ENCODE data around the gene PLCG2.
"Not testable (repeated sequence)": the region's sequence is repeated elsewhere in the genome, so short reads cannot be mapped to it uniquely, and the experiment has no call there.

PLCG2 gene
- 0.30 to 0.66 reads per million in 2 experiments for total RNA-seq

DNA sequence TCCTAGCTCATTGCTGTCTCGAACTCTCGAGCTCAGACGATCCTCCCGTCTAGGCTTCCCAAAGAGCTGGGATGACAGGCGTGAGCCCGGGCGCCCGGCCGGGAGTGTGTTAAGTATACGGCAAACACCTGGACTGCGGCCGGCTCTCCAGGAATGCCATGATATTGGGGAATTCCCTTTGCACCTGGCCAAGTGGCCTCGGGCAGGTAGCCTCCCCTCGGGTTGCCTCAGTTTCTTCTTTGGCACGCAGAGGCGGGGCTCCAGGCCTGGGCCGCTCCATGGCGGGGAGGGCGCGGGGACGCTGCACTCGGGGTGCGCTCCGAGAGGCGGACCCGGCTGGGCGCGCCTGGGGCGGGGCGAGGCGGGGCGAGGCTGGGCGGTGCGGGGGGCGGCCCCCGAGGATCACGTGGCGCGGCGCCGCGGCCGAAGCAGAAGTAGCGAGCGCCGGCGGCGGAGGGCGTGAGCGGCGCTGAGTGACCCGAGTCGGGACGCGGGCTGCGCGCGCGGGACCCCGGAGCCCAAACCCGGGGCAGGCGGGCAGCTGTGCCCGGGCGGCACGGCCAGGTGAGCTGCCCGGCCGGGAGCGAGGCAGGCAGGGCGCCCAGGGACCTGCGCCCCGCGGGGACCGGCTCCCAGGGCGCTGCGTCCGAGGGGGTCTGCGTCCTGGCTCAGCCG, at the start of gene PLCG2:
Gene PLCG2, plus strand, starts transcription at position 431 of the 675 bp plus-strand sequence. CDS start 6,699 bp downstream, outside the sequence.
- DNase-seq (ENCODE audit: low read depth), result peak; percentile 43

GRCh38 chr16:81729451-81729850, 49.6 kb upstream of the PLCG2 start:
- no peak for DNase-seq (ENCODE audit: low read depth)

DNA sequence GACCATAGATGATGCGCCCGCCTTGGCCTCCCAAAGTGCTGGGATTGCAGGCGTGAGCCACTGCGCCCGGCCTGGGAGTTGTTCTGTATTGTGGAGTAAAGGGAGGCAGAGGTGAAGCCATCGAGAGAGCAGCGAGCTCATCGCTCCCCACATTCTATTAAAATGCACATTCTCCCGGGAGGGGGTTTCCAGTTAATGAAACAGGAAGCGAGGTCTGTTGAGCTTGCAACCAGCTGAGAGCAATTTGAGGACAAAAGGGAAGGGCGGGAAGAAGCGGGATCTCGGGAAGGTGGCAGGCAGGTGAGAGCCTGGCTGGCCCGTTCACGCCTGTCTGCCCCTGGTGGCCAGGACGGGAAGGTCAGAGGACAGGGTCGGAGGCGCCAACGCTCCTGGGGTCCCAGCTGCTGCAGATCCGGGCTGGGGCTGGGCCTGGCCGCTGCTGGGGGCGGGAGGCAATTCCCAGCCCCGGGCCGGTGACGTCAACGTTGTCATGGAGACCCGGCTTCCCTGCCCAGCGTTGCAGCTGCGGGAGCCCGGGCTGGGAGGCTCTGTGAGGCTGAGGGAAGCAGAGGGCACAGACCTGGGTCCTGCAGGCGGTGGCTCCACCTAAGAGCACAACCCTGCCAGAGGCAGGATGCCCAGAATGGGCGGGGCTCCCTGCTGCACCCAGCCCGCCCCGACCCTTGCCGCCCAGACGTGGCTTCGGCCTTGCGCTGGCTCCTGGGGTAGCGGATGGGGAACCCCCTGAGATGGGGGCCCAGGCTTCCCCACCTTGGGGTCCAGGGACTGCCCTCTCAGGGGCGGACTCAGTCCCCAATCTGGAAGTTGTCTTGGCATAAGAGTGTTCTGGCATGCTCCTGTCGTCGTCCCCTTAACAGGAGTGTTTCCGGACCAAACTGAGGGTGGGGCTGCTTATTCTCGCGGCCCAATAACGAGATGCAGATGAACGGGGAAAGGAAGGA, 48.7 kb upstream of the PLCG2 start:
- DNase-seq (ENCODE audit: low read depth), result peak; percentile 56

DNA sequence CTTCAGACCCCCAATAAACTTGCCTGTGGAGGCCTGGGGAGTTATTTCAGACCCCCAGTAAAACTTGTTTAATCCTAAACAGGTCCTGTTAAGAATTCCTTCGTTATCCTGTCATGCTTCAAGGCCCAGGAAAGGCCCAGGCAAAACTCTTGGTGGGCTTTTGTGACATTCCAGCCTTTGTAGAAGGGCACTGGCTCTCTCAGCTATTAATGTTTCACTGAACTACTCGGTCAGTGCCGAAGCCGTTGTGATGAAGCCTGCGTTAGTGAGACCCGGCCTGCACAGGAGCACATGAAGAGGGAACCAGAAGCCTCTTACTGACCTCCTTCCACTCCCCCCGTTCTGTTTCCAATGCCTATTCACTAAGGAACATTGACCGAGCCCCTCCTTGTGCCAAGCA, 47.4 kb upstream of the PLCG2 start:
- DNase-seq (ENCODE audit: low read depth), result no peak

DNA sequence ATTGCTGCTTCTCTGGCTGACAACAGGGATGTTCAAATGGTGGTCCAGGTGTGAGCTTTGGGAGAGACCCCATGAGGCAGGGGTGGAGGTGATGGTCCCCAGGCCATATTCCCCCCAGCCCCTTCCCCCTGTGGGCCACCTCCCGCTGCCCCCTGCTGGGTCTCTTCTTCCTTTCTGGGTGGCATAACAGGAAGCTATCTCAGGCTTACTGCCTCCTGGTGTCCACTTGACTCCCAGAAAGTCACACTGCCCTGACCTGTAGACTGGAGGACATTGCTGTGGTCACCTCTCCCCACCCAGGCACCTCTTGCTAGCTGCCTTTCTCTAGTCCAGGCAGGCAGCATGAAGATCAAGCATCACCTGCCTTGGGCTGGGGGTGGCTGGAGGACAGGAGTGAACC, 46.4 kb upstream of the PLCG2 start:
- DNase-seq (ENCODE audit: low read depth), result no peak

- DNase-seq (ENCODE audit: low read depth), result no peak
Measured at GRCh38 chr16:81733295-81733694, 45.8 kb upstream of the PLCG2 start.

DNA sequence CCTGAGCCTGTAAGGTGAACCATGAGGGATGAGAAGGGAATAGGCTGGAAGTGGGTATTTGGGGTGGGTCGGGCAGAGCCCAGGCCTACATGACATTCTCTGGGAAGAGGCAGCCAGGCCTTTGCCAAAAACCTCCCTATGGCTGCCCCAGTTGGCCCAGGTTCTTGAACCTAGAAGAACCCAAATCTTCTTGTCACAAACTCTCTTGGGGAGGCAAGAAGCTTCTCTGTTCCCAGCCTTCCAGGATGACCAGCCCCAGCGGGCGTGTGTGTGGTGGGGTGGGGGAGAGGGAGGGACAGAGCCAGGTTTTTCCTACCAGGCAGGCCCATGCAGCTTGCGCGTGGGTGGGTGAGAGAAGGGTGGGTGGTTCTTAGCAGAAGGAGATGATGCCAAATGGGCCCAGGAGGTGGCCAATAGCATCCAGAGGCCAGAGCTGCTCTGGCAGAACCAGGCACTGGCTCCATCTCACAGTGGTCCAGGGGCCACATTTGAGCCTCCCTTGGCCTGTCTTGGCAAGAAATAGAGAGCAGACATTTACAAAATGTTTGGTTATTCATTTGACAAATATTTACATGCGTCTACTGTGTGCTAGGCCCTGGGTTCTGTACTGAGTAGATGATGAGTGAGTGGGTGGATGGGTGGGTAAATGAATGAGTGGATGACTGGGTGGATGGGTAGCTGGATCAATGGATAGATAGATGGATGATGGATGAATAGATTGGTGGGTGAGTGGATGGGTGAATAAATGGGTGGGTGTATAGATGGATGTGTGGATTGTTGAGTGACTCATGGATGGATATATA, 44.3 kb upstream of the PLCG2 start:
- no peak for DNase-seq (ENCODE audit: low read depth)

DNA sequence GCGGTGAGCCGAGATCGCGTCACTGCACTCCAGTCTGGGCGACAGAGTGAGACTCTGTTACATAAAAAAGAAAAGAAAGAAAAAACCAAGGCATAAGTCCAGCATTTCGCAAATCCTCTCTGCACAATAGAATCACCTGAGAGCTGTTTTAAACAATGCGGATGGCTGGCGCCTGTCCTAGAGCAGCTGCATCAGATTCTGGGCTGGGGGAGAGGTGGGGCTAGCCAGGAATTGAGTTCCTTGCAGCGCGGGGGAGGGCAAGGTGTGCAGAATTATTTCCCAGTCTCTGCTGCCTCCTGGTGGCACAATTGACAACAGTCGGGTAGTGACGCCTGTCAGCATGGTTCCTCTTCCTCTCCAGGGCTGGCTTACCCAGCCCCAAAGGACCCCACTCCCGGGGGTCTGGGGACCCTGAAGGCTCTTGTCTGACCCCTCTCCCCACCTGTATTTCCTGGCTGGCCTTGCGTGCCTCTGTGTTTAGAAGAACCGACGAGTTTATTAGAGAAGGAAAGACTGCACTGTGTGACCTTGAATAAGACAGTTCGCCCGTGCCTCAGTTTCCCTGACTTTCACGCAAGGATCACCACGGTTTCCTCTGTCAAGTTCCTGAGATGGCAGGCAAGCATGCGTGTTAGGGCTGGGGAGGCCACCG, 41.1 kb upstream of the PLCG2 start:
- peak; percentile 78 for DNase-seq (ENCODE audit: low read depth)

- DNase-seq (ENCODE audit: low read depth), result no peak
Measured at GRCh38 chr16:81738783-81739496, 40.2 kb upstream of the PLCG2 start.

- DNase-seq (ENCODE audit: low read depth), result no peak
Measured at GRCh38 chr16:81739503-81739902, 39.6 kb upstream of the PLCG2 start.

DNA sequence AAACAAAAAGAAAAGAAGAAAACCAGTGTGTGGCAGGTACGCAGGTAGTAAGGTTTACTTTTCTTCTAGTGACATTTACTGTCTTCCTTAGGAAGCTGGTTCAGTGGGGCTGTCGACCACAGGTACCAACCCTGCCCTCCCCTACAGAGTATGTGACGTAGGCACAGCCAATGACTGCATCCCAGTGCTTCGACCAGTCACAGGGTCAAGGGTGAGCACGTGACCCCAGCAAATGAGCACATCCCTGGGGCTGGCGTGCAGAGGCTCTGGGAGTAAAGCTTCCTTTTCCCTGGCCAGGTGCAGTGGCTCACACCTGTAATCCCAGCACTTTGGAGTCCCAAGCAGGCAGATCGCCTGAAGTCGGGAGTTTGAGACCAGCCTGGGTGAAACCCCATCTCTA, 38.9 kb upstream of the PLCG2 start:
- DNase-seq (ENCODE audit: low read depth), result no peak

DNA sequence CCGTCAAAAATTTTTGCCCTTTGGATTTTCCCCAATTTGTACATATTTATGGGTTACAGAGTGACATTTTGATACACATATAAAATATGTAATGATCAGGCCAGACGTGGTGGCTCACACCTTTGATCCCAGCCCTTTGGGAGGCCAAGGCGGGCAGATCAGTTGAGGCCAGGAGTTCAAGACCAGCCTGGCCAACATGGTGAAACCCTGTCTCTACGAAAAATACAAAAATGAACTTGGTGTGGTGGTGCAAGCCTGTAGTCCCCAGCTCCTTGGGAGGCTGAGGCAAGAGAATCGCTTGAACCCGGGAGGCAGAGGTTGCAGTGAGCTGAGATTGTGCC, 37.7 kb upstream of the PLCG2 start:
- DNase-seq (ENCODE audit: low read depth), result not testable (repeated sequence)

- no peak for DNase-seq (ENCODE audit: low read depth)
Measured at GRCh38 chr16:81744385-81744784, 34.7 kb upstream of the PLCG2 start.

GRCh38 chr16:81744911-81745310, 34.2 kb upstream of the PLCG2 start:
- no peak for DNase-seq (ENCODE audit: low read depth)

GRCh38 chr16:81745704-81746558, 33.2 kb upstream of the PLCG2 start:
- peak; percentile 60 for DNase-seq (ENCODE audit: low read depth)

DNA sequence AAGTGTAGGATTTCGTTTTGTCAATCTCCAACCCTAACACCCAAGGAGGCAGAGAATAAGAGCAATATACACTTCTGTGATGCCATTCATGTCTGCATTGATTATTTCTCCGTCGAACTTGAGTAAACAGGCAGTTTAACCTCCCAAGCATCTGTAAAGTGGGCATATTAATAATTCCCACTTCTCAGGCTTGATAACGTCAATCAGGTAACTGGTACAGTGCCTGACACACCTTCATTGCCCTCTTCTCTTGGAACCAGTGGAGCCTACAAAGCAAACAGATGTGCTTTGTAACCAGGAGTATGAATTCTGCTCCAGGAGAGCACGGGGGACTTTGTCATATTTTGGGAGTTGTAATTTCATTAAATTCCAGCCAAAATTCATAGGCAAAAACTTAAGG, 32.5 kb upstream of the PLCG2 start:
- no peak for DNase-seq (ENCODE audit: low read depth)

- no peak for DNase-seq (ENCODE audit: low read depth)
Measured at GRCh38 chr16:81748476-81749198, 30.5 kb upstream of the PLCG2 start.

DNA sequence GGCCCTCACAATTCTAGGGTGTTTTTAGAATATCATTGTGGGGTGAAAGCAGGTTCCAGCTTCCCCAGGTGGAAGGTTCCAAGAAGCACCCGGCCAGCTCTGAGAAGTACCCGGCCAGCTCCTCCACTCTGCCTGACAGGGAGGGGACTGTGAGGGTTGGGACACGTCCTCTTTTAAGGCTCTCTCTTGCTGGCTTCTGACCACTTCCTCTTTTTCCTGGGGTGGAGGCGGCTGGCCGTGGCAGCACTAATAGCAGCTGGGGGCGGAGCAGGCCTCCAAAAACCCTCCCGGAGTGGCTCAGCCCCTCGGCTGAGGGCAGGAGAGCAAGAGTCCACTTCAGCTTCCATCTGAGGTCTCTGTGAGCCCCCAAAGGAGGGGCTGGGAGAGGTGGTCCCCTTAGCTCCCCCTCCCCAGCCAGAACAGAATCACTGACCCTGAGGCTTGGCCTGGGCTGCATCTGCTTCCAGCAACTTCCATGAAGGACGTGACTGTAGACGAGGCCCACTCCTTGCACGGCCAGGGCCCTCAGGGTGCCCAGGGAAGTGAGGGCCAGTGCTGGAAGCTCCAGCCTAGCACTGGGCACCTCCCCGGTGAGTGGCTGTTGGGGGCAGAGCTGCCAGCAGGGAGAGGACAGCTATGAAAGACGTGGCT, 26.7 kb upstream of the PLCG2 start:
- DNase-seq (ENCODE audit: low read depth), result no peak

- no peak for DNase-seq (ENCODE audit: low read depth)
Measured at GRCh38 chr16:81752876-81753227, 26.2 kb upstream of the PLCG2 start.

All from T follicular helper cell (primary cell).